MM.1S (cell line): ENCODE measurements around the gene TSPYL1.
A peak's percentile ranks its signal among the peaks of the same experiment; 100 is the strongest.

Experiments used
- CTCF ChIP-seq: fragments of 300-600 bp; sonication (generic); IDR thresholded peaks from 2 replicates; pipeline ENCODE4 v1.5.1; 2016; ENCODE audit warnings: antibody characterized with exemption, low read length, mixed read lengths
- EZH2phosphoT487 ChIP-seq: fragments of 300-600 bp; sonication (generic); IDR thresholded peaks from 2 replicates; pipeline ENCODE4 v1.6.1; 2018; ENCODE audit warnings: antibody characterized with exemption, low read length

GRCh38 chr6:116287689-116288282 lies 8.1 kb upstream of the TSPYL1 start:
- TF ChIP-seq CTCF (peak; percentile 74), EZH2phosphoT487 (no peak)
